PC-9 (cell line): ENCODE measurements around the gene HTR2A.

Experiments used
- EZH2 ChIP-seq: fragments of 200-600 bp; sonication (generic); IDR thresholded peaks from 2 replicates; pipeline ENCODE4 v1.8.0; 2017; ENCODE audit warnings: antibody characterized with exemption, low read depth
- TF ChIP-seq, protein P1 (sequence below): fragments of 200-600 bp; sonication (generic); conservative IDR thresholded peaks from 2 replicates; pipeline ENCODE4 v1.6.1; 2017; ENCODE audit warnings: mixed run types, antibody characterized with exemption, mild to moderate bottlenecking, moderate library complexity

DNA sequence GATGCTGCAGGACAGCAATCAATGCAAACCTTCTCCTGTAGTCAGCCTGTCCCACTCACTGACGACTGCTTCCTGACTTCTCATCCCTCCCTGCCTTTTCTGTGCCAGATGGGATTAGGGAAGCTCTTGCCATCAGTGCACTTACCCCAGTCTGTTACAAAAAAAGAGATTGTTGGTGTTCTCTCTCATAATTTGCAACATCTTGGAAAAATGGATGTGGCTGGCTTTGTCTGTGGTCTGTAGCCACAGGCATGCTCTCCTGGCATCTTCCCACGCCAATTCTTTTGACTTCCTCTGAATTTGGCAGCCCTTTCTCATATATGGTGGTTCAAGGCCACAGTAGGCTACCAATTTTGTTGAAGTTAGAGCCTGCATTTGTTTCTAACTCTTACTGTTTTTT lies 11.6 kb upstream of the HTR2A start:
- TF ChIP-seq, protein P1, sequence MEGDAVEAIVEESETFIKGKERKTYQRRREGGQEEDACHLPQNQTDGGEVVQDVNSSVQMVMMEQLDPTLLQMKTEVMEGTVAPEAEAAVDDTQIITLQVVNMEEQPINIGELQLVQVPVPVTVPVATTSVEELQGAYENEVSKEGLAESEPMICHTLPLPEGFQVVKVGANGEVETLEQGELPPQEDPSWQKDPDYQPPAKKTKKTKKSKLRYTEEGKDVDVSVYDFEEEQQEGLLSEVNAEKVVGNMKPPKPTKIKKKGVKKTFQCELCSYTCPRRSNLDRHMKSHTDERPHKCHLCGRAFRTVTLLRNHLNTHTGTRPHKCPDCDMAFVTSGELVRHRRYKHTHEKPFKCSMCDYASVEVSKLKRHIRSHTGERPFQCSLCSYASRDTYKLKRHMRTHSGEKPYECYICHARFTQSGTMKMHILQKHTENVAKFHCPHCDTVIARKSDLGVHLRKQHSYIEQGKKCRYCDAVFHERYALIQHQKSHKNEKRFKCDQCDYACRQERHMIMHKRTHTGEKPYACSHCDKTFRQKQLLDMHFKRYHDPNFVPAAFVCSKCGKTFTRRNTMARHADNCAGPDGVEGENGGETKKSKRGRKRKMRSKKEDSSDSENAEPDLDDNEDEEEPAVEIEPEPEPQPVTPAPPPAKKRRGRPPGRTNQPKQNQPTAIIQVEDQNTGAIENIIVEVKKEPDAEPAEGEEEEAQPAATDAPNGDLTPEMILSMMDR = no peak
- TF ChIP-seq EZH2 = no peak
